Urothelium cell line (cell line): ENCODE measurements around the gene KCNK15.

Experiments
- DNase-seq: peaks from one replicate; pipeline ENCODE4 v3.0.0; 2011; ENCODE audit warnings: low spot score, mixed read lengths
- FAIRE-seq: peaks from 2 replicates; lab custom pipeline; 2011; peaks lifted over from hg19 to GRCh38; lab: Jason Lieb, UNC

The KCNK15 gene

DNA sequence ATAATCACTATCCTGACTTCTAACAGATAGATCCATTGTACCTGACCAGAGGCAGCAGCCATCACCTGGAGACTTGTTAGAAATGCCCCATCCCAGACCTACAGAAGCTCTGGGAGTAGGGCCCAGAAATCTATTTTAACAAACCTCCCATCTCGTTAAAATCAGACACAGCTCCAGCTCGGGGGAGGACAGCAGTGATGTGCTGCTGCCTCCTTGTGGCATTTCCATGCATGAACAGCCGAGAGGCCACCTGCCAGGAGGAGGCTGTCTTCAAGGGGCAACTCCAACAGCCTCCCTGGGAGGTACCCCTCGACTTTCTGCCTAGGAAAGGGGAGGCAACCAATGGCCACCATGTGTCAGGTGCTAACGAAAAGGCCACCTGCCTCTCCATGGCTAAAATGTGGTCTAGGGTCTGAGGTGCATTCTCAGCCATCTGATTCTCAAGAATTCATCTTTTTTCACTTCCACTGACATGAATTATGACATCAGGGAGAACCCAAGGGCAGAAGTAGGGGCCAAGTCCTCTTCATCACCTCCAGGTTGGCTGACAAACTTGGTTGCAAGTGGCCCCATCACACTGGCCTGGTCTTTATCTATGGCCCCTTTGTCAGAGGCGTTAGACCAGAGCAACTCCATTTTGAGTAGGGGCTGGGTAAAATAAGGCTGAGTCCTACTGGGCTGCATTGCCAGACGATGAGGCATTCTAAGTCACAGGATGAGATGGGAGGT lies 12.2 kb upstream of the KCNK15 start:
- DNase-seq (peak; percentile 74), FAIRE-seq (peak; percentile 86)

GRCh38 chr20:44734938-44735337 lies 10.7 kb upstream of the KCNK15 start:
- FAIRE-seq: no peak

DNA sequence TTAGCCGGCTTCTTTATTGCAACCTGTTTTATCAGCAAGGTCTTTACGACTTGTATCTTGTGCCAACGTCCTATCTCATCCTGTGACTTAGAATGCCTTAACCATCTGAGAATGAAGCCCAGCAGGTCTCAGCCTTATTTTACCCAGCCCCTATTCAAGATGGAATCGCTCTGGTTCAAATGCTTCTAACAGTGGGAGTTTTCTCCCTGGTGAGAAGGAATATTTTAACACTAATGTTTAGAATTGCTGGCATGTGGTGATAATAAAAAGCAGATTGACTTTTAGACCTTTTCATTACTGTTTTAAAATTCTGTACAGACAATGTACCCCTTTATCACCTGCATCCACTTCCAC lies 9.9 kb upstream of the KCNK15 start:
- FAIRE-seq (no peak), DNase-seq (no peak)

More at GRCh38 chr20:44734938-44735337, 10.7 kb upstream of the KCNK15 start:
- DNase-seq: peak; percentile 82

GRCh38 chr20:44736170-44737021 lies 9.3 kb upstream of the KCNK15 start:
- peak; percentile 76 for DNase-seq
- FAIRE-seq: peak; percentile 32

- no peak for FAIRE-seq
- no peak for DNase-seq
Observed at GRCh38 chr20:44737116-44737515, 8.5 kb upstream of the KCNK15 start.

DNA sequence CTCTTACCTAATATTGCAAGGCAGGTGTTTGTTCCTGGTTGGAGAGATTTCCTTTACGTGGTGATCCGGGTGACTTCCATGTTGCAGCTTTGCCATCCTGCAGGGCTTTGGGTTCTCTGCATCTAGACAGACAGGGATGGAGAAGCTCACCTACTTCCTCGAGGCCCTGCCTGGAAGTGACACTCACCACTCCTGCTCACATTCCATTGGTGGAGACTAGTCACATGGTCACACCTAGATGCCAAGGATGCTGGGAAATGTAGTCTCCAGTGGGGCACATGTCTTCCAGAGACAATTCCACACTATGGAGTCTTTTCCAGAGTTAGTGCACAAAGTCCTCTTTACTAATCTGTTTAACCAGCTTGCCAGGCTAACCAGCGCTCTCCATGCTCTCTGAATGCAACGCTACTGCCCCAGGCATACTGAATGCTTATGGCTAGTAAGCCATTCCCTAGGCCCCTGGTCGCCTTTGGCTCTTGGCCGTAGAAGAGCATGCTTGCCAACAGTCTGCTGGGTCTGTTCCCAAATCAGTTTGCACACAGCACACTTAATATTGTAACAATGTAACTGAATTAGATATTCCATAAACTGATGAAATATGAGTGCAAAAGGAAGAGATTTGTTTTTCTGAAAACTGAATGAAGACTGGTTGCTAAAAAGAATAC lies 6.7 kb upstream of the KCNK15 start:
- peak; percentile 90 for DNase-seq

DNA sequence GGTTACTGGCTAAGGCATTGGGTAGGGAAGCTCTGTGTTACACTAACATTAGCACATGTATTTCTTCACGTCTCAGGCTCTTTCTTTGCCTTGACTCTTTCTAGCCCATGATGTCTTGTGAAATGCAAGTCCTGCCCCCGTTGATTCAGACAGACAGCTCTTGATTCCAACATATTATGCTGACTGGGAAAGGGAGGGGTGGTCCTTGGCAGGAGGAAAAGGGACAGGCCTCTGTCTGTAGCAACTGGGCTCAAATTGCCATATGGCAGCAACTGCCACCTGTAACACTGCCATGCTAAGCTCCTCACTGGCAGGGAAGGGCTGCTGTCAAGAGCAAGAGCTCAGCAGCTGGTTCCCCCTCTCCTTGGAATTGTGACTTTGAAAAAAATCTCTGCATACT lies 5.7 kb upstream of the KCNK15 start:
- FAIRE-seq: no peak
- no peak for DNase-seq

More for the DNA sequence above, 6.7 kb upstream of the KCNK15 start:
- FAIRE-seq: peak; percentile 89

DNA sequence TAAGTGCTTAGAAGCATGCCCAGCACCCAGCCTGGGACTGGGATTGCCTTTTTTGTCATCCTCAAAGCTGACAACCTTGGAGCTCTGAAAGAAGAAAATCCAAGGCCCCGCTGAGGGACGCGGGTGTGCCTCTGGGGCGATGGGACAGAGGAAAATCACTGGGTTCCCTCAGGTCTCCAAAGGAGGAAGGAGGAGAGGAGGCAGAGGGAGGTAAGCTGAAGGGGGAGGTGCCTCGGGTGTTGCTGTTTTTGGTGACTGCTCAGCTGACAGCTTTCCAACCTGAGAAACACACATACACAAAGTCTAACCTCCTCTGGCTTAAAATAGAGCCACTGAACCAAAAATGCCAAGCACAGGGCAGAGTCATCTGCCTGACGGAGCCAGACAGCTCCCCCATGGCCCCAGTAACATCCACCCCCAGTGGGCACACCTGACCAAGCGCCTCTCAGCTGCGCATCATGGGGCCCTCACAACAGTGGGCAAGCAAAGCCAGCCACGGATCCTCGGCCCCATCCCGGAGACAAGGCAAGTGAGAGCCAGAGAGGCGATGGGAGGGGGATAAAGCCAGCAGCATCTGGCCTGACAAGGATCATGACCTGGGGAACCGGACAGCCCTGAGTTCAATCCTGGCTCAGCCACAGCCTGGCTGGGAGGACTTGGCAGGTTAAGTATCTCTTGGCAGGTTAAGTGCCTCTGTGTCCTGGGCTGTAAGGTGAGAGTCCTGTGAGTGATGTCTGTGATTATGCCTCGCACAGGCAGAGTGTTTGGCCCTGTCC lies 3.2 kb upstream of the KCNK15 start:
- no peak for FAIRE-seq

DNA sequence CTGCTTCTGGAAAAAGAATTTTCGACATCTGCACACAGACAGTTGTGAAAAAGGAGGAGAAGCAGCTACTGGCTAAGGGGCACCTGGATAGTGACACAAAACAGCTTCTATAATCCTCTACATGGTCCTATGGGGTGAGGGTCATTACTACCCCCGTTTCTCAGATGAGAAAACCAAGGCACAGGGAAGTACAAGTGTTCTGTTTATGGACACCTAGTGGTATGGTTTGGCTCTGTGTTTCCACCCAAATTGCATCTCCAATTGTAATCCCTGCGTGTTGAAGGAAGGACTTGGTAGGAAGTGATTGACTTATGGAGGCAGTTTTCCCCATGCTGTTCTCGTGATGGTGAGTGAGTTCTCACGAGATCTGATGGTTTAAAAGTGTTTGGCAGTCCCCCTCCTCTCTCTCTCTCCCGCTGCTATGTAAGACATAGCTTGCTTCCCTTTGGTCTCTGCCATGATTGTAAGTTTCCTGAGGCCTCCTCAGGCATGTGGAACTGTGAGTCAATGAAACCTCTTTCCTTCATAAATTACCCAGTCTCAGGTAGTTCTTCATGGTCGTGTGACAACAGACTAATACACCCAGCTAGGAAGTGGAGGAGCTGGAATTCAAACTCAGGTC lies 2.5 kb upstream of the KCNK15 start:
- DNase-seq (no peak), FAIRE-seq (no peak)

More for the DNA sequence above, 3.2 kb upstream of the KCNK15 start:
- DNase-seq: no peak

DNA sequence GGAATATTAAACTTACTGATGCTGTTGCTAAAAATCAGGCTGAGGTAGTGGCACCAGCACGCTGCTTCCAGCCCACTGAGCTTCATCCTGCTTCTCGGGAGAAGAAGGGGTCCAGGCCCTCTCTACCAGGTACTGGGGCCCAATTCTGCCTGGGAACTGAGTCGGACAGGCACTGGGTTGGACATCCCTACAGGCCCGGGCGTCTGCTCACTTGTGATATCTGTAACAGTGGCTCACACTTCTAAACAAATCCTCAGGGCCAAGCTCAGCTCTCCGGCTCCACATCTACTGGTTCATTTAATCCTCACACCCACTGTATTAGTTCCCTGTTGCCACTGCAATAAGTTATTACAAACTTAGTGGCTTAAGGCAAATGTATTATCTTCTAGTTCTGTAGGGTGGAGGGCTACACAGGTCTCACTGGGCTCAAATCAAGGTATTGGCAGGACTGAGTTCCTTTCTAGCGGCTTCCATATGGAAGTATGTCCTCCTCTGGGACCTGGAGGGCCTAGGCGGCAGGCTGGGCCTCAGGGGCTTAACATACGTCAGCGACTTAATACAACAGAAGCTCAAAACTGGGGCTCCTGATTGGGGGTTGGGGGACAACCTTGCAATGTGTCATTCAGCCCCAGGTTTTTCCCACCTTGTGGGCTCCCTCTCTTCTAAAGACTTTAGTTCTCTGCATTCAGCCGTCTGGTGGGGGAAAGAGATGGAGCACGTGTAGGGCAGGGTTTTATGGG lies 1.6 kb upstream of the KCNK15 start:
- no peak for DNase-seq
- FAIRE-seq: no peak

DNA sequence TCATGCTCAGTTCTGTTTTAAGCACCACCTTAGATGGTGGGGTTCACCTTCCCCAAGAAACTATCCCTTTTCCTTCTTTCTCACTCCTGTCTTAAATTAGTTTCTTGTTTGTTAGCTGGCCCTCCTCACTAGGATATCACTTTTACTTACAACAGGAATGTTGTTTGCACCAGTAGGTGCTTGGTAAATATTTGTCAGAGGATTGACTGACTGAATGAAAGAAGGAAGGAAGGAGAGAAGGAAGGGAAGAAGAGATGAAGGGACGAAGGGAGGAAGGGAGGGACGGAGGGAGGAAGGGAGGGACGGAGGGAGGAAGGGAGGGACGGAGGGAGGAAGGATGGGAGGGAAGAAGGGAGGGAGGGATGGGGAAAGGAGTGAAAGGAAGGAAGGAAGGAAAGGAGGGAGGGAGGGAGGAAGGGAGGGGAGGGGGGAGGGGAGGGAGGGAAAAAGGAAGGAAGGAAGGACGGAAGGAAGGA lies 505 bp upstream of the KCNK15 start:
- no peak for DNase-seq
- no peak for FAIRE-seq

- DNase-seq (peak; percentile 56), FAIRE-seq (no peak)
Observed at GRCh38 chr20:44746367-44747165, 901 bp downstream of the KCNK15 start.

- DNase-seq (peak; percentile 93), FAIRE-seq (peak; percentile 79)
Observed at GRCh38 chr20:44747166-44748004, 1.7 kb downstream of the KCNK15 start.

DNA sequence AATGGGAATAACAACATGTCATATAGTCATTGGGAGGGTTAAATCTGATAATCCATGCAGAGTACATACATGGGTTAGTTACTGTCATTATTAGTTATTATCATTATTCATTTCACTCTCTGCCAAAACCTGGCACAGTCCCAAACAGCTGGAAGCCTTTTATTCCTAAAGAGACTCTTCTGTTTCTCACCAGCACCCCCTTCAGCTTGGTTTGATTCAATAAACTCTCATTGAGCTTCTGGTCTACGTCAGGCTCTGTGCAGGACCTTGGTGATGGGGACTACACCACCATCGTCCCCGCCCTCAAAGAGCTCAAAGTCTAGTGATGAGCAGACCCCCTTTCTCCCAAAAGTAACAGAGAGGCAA lies 2.3 kb downstream of the KCNK15 start:
- no peak for DNase-seq
- FAIRE-seq: no peak

DNA sequence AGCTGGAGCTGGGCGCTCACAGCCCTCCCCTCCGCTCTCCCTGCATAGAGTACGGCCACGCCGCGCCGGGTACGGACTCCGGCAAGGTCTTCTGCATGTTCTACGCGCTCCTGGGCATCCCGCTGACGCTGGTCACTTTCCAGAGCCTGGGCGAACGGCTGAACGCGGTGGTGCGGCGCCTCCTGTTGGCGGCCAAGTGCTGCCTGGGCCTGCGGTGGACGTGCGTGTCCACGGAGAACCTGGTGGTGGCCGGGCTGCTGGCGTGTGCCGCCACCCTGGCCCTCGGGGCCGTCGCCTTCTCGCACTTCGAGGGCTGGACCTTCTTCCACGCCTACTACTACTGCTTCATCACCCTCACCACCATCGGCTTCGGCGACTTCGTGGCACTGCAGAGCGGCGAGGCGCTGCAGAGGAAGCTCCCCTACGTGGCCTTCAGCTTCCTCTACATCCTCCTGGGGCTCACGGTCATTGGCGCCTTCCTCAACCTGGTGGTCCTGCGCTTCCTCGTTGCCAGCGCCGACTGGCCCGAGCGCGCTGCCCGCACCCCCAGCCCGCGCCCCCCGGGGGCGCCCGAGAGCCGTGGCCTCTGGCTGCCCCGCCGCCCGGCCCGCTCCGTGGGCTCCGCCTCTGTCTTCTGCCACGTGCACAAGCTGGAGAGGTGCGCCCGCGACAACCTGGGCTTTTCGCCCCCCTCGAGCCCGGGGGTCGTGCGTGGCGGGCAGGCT lies 4.6 kb downstream of the KCNK15 start:
- FAIRE-seq: no peak
- DNase-seq: no peak

- FAIRE-seq: no peak
- DNase-seq: no peak
Observed at GRCh38 chr20:44752099-44752931, 6.7 kb downstream of the KCNK15 start.
